ENCODE data around the gene NTM. TPM values are rescaled to one million over a fixed set of nuclear protein-coding genes. Genes with fewer than 3 reads are reported as not detected.

Gene NTM
- polyA plus RNA-seq, 2 donors = 0.24 to 1.1 TPM

DNA sequence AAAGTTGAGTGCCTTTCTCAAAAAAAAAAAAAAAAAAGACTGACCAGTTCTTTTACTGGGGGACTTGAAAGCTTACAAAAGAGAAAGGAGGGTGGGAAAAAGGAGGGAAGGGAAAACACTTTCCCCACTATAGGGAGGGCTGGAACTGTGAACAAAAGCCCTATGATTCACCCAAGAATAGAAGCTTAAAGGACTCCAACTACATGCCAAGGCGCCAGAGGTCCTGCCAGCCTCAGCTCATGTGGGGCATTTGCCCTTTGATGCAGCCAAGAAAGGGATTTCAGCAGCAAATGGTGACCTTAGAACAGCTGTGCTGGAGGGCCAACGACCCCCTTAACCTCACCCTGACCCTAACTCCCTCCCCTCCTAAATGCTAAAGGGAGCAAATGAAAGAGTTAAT lies 160.0 kb downstream of the NTM start:
- 28 to 30% methylated on average over 2 of the region's 2 CpGs for WGBS, 2 donors
- Histone ChIP-seq H3K36me3 (ENCODE audit: control insufficient read depth in 2 of 2, insufficient read depth in 2 of 2, low read length in 1 of 2) (no peaks in the 10 kb centered on the region), H3K27me3 (ENCODE audit: control insufficient read depth in 1 of 2, insufficient read depth in 2 of 2, low read length in 2 of 2) (no peaks in the 10 kb centered on the region), H3K9me3 (ENCODE audit: control insufficient read depth in 2 of 2, insufficient read depth in 1 of 2, low read depth in 1 of 2, low read length in 1 of 2) (no peaks in the 10 kb centered on the region), H3K4me1 (ENCODE audit: control insufficient read depth in 2 of 2, insufficient read depth in 2 of 2, low read length in 1 of 2) (no peaks in the 10 kb centered on the region), H3K4me3 (ENCODE audit: low read depth in 1 of 2, low read length in 2 of 2) (no peak overlapping the region), H3K27ac (ENCODE audit: low read depth in 2 of 2, low read length in 1 of 2) (no peak overlapping the region)

GRCh38 chr11:131533149-131533548 lies 162.7 kb downstream of the NTM start:
- H3K27me3 ChIP-seq (ENCODE audit: control insufficient read depth in 1 of 2, insufficient read depth in 2 of 2, low read length in 2 of 2) = no peaks in the 10 kb centered on the region
- H3K9me3 ChIP-seq (ENCODE audit: control insufficient read depth in 2 of 2, insufficient read depth in 1 of 2, low read depth in 1 of 2, low read length in 1 of 2) = no peaks in the 10 kb centered on the region
- 71 to 75% methylated on average over 8 of the region's 8 CpGs for WGBS, 2 donors
- no peaks in the 10 kb centered on the region for H3K4me1 ChIP-seq (ENCODE audit: control insufficient read depth in 2 of 2, insufficient read depth in 2 of 2, low read length in 1 of 2)
- no peaks in the 10 kb centered on the region for H3K36me3 ChIP-seq (ENCODE audit: control insufficient read depth in 2 of 2, insufficient read depth in 2 of 2, low read length in 1 of 2)
- H3K27ac ChIP-seq (ENCODE audit: low read depth in 2 of 2, low read length in 1 of 2) = no peak overlapping the region
- H3K4me3 ChIP-seq (ENCODE audit: low read depth in 1 of 2, low read length in 2 of 2) = no peak overlapping the region

DNA sequence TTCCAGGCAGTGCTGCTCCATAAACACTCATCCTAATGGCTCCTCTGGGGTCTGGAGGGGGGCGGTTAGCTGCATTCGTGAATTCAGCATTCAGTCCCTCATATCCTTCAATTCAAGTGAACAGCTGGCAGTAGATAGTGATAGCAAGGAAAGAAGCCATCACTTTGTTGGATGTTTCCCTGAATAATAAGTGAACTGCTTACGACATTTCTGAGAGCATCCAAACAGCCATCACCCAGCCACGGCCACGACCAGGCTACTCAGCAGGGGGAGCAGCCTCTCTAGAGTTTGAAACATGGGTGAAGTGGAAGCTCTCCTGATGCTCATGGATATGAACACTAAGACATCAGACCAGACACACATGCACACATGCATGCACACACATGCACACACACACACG lies 163.6 kb downstream of the NTM start:
- no peaks in the 10 kb centered on the region for H3K27me3 ChIP-seq (ENCODE audit: control insufficient read depth in 1 of 2, insufficient read depth in 2 of 2, low read length in 2 of 2)
- H3K4me3 ChIP-seq (ENCODE audit: low read depth in 1 of 2, low read length in 2 of 2) = no peak overlapping the region
- H3K4me1 ChIP-seq (ENCODE audit: control insufficient read depth in 2 of 2, insufficient read depth in 2 of 2, low read length in 1 of 2) = no peaks in the 10 kb centered on the region
- H3K36me3 ChIP-seq (ENCODE audit: control insufficient read depth in 2 of 2, insufficient read depth in 2 of 2, low read length in 1 of 2) = no peaks in the 10 kb centered on the region
- 61 to 64% methylated on average over 6 of the region's 6 CpGs for whole genome bisulfite sequencing, 2 donors
- H3K9me3 ChIP-seq (ENCODE audit: control insufficient read depth in 2 of 2, insufficient read depth in 1 of 2, low read depth in 1 of 2, low read length in 1 of 2) = no peaks in the 10 kb centered on the region
- no peak overlapping the region for H3K27ac ChIP-seq (ENCODE audit: low read depth in 2 of 2, low read length in 1 of 2)

DNA sequence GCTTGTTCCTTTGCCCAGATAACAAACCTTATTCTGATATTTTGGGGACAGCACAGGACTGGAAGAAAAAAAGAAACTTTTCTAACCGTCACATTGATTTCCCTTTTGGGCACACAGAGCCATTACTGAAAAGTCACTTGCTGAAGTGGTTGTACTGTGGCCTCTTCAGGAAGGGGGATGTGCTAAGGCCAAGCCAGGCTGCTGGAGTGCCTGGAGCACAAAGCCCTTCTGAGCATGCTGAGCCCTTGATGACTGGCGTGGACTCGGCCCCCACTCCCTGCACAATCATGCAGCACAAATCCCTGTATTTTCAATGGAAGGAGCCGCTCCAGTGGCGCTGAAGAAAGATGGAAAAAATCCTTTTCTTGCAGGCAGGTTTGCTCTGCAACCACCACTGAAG lies 164.2 kb downstream of the NTM start:
- H3K9me3 ChIP-seq (ENCODE audit: control insufficient read depth in 2 of 2, insufficient read depth in 1 of 2, low read depth in 1 of 2, low read length in 1 of 2) = no peaks in the 10 kb centered on the region
- WGBS, 2 donors = 65 to 72% methylated on average over 5 of the region's 5 CpGs

GRCh38 chr11:131536159-131536558 lies 165.7 kb downstream of the NTM start:
- 95 to 96% methylated on average over 2 of the region's 2 CpGs for WGBS, 2 donors
- Histone ChIP-seq H3K36me3 (ENCODE audit: control insufficient read depth in 2 of 2, insufficient read depth in 2 of 2, low read length in 1 of 2) (no peaks in the 10 kb centered on the region), H3K27me3 (ENCODE audit: control insufficient read depth in 1 of 2, insufficient read depth in 2 of 2, low read length in 2 of 2) (no peaks in the 10 kb centered on the region), H3K27ac (ENCODE audit: low read depth in 2 of 2, low read length in 1 of 2) (no peak overlapping the region), H3K4me3 (ENCODE audit: low read depth in 1 of 2, low read length in 2 of 2) (no peak overlapping the region), H3K4me1 (ENCODE audit: control insufficient read depth in 2 of 2, insufficient read depth in 2 of 2, low read length in 1 of 2) (no peaks in the 10 kb centered on the region), H3K9me3 (ENCODE audit: control insufficient read depth in 2 of 2, insufficient read depth in 1 of 2, low read depth in 1 of 2, low read length in 1 of 2) (no peaks in the 10 kb centered on the region)

More for the DNA sequence above, 164.2 kb downstream of the NTM start:
- no peak overlapping the region for H3K27ac ChIP-seq (ENCODE audit: low read depth in 2 of 2, low read length in 1 of 2)
- H3K27me3 ChIP-seq (ENCODE audit: control insufficient read depth in 1 of 2, insufficient read depth in 2 of 2, low read length in 2 of 2) = no peaks in the 10 kb centered on the region
- H3K4me3 ChIP-seq (ENCODE audit: low read depth in 1 of 2, low read length in 2 of 2) = no peak overlapping the region
- no peaks in the 10 kb centered on the region for H3K4me1 ChIP-seq (ENCODE audit: control insufficient read depth in 2 of 2, insufficient read depth in 2 of 2, low read length in 1 of 2)
- H3K36me3 ChIP-seq (ENCODE audit: control insufficient read depth in 2 of 2, insufficient read depth in 2 of 2, low read length in 1 of 2) = no peaks in the 10 kb centered on the region

DNA sequence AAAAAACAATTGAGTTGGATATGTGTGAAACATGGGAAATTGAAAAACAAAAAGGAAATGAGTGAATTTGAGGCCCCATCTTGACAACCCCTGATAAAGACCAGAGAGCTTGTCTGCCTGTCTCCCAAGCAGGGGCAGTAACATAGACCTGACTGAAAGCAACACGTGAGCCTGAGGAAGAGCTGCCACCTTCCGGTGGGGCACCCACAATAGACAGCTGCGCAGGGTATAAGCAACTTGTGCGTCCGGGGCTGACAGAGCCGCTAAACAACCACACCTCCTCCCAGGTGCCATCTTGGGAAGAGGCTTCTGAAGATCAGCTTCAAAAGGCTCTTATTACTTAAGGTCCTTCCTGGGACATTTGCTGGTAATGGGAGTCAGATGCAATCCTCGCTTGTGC lies 166.8 kb downstream of the NTM start:
- Histone ChIP-seq H3K36me3 (ENCODE audit: control insufficient read depth in 2 of 2, insufficient read depth in 2 of 2, low read length in 1 of 2) (no peaks in the 10 kb centered on the region), H3K4me3 (ENCODE audit: low read depth in 1 of 2, low read length in 2 of 2) (no peak overlapping the region), H3K27me3 (ENCODE audit: control insufficient read depth in 1 of 2, insufficient read depth in 2 of 2, low read length in 2 of 2) (no peaks in the 10 kb centered on the region), H3K9me3 (ENCODE audit: control insufficient read depth in 2 of 2, insufficient read depth in 1 of 2, low read depth in 1 of 2, low read length in 1 of 2) (no peaks in the 10 kb centered on the region), H3K27ac (ENCODE audit: low read depth in 2 of 2, low read length in 1 of 2) (no peak overlapping the region), H3K4me1 (ENCODE audit: control insufficient read depth in 2 of 2, insufficient read depth in 2 of 2, low read length in 1 of 2) (no peaks in the 10 kb centered on the region)
- WGBS, 2 donors = 82 to 91% methylated on average over 7 of the region's 7 CpGs

- Histone ChIP-seq H3K36me3 (ENCODE audit: control insufficient read depth in 2 of 2, insufficient read depth in 2 of 2, low read length in 1 of 2) (no peaks in the 10 kb centered on the region), H3K27ac (ENCODE audit: low read depth in 2 of 2, low read length in 1 of 2) (no peak overlapping the region), H3K4me3 (ENCODE audit: low read depth in 1 of 2, low read length in 2 of 2) (no peak overlapping the region), H3K4me1 (ENCODE audit: control insufficient read depth in 2 of 2, insufficient read depth in 2 of 2, low read length in 1 of 2) (no peaks in the 10 kb centered on the region), H3K27me3 (ENCODE audit: control insufficient read depth in 1 of 2, insufficient read depth in 2 of 2, low read length in 2 of 2) (no peaks in the 10 kb centered on the region), H3K9me3 (ENCODE audit: control insufficient read depth in 2 of 2, insufficient read depth in 1 of 2, low read depth in 1 of 2, low read length in 1 of 2) (peaks cover 0 to under 1% of the 10 kb centered on the region in 2 donors)
- 24 to 26% methylated on average over 6 of the region's 6 CpGs for WGBS, 2 donors
Observed at GRCh38 chr11:131537748-131538147, 167.3 kb downstream of the NTM start.

- no peak overlapping the region for H3K4me3 ChIP-seq (ENCODE audit: low read depth in 1 of 2, low read length in 2 of 2)
- no peaks in the 10 kb centered on the region for H3K27me3 ChIP-seq (ENCODE audit: control insufficient read depth in 1 of 2, insufficient read depth in 2 of 2, low read length in 2 of 2)
- H3K9me3 ChIP-seq (ENCODE audit: control insufficient read depth in 2 of 2, insufficient read depth in 1 of 2, low read depth in 1 of 2, low read length in 1 of 2) = peaks cover 0 to 2% of the 10 kb centered on the region in 2 donors
- 61 to 63% methylated on average over 6 of the region's 6 CpGs for WGBS, 2 donors
- H3K27ac ChIP-seq (ENCODE audit: low read depth in 2 of 2, low read length in 1 of 2) = no peak overlapping the region
- H3K36me3 ChIP-seq (ENCODE audit: control insufficient read depth in 2 of 2, insufficient read depth in 2 of 2, low read length in 1 of 2) = no peaks in the 10 kb centered on the region
- no peaks in the 10 kb centered on the region for H3K4me1 ChIP-seq (ENCODE audit: control insufficient read depth in 2 of 2, insufficient read depth in 2 of 2, low read length in 1 of 2)
Observed at GRCh38 chr11:131538322-131538721, 167.9 kb downstream of the NTM start.

GRCh38 chr11:131540676-131541075 lies 170.3 kb downstream of the NTM start:
- Histone ChIP-seq H3K27me3 (ENCODE audit: control insufficient read depth in 1 of 2, insufficient read depth in 2 of 2, low read length in 2 of 2) (no peaks in the 10 kb centered on the region), H3K27ac (ENCODE audit: low read depth in 2 of 2, low read length in 1 of 2) (no peak overlapping the region), H3K36me3 (ENCODE audit: control insufficient read depth in 2 of 2, insufficient read depth in 2 of 2, low read length in 1 of 2) (no peaks in the 10 kb centered on the region), H3K4me3 (ENCODE audit: low read depth in 1 of 2, low read length in 2 of 2) (no peak overlapping the region), H3K4me1 (ENCODE audit: control insufficient read depth in 2 of 2, insufficient read depth in 2 of 2, low read length in 1 of 2) (no peaks in the 10 kb centered on the region), H3K9me3 (ENCODE audit: control insufficient read depth in 2 of 2, insufficient read depth in 1 of 2, low read depth in 1 of 2, low read length in 1 of 2) (peaks cover 0 to 2% of the 10 kb centered on the region in 2 donors)
- 85 to 86% methylated on average over 3 of the region's 3 CpGs for WGBS, 2 donors

DNA sequence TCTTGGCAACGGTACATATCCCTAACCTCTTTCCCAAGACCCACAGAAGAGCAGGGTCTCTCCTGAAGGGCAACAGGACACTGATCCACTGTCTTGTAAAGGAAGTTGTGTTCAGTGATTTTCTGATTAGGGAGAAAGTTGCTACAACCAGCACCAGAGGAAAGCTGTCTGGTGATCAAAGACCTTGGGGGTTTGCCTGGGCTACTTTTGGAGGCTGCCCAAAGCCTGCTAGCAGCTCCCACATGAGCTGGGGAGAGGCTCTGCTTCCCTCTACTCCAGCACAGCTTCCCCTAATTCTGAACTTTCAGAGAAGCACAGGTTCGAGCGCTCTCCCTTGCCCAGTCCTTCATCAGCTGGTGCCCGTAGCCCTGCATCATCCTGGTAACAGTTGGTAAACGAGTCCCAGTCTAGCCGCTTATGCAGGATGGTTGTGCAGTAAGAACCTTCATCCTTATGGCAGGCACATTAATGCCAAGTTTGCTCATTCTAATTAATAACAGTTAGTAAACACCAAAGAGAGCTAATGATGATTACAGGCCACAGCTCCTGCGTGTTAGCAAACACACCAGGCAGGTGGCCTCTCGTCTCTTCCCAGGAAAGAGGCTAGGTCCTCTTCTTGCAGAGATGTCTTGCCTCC lies 173.1 kb downstream of the NTM start:
- Histone ChIP-seq H3K4me3 (ENCODE audit: low read depth in 1 of 2, low read length in 2 of 2) (no peak overlapping the region), H3K27me3 (ENCODE audit: control insufficient read depth in 1 of 2, insufficient read depth in 2 of 2, low read length in 2 of 2) (no peaks in the 10 kb centered on the region), H3K27ac (ENCODE audit: low read depth in 2 of 2, low read length in 1 of 2) (no peak overlapping the region), H3K36me3 (ENCODE audit: control insufficient read depth in 2 of 2, insufficient read depth in 2 of 2, low read length in 1 of 2) (no peaks in the 10 kb centered on the region), H3K9me3 (ENCODE audit: control insufficient read depth in 2 of 2, insufficient read depth in 1 of 2, low read depth in 1 of 2, low read length in 1 of 2) (peaks cover 0 to 2% of the 10 kb centered on the region in 2 donors), H3K4me1 (ENCODE audit: control insufficient read depth in 2 of 2, insufficient read depth in 2 of 2, low read length in 1 of 2) (no peaks in the 10 kb centered on the region)
- 68 to 72% methylated on average over 8 of the region's 8 CpGs for WGBS, 2 donors
